HG03378 (cell line): ENCODE results near the gene UPF2.

Source experiments
- ATAC-seq: cut with Tn5 transposase; IDR thresholded peaks from one replicate; pipeline ENCODE4 v1.9.1; 2021; ENCODE audit warnings: mild to moderate bottlenecking, moderate library complexity; ENCODE audit not compliant: unreplicated experiment

UPF2 gene

DNA sequence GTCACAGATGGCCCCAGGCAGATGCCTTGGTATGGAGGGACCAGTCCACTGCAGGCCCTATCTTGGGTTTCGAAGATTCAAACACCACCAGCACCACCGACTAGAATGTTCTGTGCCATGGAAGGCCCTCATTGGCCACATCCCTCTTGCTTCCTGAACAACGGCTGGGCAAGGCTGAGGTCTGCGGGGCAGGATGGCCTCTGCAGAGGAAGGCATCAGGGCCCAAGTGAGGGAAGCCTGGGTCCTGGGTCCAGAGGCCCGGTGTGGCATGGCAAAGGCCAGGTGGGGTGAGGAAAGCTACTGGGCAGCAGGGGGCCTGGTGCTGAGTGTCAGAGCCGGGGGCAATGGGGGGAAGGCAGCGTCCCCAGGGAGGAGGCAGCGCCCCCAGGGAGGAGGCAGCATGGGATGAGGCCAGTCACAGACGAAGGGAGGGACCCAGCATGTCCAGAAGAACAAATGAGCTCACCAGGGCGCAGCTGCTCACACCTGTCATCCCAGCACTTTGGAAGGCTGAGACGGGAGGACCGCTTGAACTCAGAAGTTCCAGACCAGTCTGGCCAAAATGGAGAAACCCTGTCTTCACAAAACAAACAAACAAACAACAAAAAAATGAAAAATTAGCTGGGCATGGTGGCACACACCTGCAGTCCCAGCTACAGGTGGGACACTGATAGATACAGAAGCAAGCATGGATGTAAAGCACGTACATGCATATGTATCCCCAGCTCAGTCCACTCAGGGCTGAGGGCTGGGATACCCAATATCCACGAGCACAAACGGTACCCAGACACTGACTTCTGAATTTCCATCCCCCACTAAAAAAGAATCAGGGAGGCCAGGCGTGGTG is 155.0 kb downstream of the UPF2 start:
- no peak for ATAC-seq

DNA sequence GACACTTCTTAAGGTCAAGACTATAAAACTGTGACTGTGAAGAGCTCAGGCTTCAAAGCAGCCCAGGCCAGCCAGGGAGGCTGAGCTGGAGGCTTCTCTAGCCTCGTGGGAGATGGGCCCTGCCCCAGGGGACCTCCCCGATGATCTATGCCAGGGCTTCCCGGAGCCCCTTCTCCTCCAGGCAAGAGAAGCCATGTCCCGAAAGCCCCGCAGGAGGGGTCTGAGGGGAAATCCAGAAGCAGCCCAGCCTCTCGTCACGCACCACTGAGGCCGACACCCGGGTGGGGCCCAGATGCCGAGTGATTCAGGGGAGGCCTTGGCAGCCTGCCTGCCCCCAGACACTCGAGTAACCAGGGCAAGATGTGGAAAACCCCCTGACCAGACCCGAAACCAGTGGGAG is 155.8 kb downstream of the UPF2 start:
- ATAC-seq, result peak; percentile 63

DNA sequence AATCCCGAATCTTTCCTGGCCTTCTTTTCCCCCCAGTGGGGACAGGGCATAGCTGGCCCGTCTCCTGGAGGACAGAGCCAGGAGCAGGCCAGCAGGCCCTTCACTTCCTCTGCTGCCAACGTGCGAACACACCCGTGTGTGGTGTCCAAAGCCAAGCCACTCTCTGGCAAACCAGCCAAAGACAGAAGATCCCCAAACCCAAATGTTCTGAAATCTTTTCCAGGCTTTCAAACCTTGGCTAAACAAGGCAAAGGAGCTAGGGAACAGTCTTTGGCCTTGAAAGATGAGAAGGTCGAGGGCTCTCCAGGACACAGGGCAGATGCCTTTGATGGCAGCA is 156.5 kb downstream of the UPF2 start:
- ATAC-seq, result no peak

DNA sequence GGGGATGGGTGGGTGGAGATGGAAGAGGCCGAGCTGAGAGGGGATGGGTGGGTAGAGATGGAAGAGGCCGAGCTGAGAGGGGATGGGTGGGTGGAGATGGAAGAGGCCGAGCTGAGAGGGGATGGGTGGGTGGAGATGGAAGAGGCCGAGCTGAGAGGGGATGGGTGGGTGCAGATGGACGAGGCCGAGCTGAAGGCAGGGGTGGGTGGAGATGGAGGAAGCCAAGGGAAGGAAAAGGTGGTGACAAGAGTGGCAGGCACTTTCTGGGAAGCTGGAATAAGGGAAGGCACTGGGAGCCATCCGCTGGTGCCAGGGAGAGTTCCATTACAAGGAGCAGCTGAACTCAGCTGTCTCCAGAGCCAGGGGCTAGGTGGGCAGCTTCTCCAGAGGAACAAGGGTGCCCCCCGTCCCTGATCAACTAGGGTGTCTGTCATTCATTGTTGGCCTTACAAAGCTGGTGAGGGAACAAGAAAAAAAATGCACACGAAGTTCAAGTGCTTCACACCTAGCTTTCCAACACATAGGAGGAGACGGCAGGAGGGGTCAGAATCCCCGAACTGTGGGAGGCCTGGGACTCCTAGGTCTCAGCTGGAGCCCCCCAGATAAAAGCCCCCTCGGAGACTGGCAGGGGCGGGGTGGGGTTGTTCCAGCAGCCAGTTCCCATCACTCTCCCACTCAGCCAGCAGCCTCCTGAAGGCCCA is 157.0 kb downstream of the UPF2 start:
- no peak for ATAC-seq

DNA sequence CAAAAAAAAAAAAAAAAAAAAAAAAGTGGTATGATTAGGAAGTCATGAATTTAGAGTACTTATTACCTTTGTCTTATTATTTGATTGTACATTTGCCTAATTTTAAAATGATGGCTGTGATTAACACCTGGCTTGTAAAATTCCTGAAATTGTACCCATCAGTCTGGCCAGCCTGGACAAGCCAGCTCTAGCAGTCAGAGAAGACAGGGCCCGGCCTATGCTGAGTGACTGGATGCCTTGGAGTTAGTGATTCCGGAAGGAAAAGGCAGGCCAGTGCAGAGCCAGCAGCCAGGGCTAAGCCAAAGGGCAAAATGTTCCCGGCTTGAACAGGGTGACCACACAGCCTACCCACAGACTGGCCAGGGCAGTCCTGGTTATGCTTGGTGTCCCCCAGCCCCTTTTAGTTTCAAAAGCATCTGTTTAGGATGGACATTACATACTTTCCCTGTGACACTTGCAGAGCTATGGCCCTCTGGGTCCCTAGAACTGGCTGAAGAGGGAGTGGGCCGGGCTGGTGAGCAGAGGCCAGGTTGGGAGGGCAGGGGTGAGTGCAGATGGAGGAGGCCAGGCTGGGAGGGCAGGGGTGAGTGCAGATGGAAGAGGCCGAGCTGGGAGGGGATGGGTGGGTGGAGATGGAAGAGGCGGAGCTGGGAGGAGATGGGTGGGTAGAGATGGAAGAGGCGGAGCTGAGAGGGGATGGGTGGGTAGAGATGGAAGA is 157.7 kb downstream of the UPF2 start:
- no peak for ATAC-seq

DNA sequence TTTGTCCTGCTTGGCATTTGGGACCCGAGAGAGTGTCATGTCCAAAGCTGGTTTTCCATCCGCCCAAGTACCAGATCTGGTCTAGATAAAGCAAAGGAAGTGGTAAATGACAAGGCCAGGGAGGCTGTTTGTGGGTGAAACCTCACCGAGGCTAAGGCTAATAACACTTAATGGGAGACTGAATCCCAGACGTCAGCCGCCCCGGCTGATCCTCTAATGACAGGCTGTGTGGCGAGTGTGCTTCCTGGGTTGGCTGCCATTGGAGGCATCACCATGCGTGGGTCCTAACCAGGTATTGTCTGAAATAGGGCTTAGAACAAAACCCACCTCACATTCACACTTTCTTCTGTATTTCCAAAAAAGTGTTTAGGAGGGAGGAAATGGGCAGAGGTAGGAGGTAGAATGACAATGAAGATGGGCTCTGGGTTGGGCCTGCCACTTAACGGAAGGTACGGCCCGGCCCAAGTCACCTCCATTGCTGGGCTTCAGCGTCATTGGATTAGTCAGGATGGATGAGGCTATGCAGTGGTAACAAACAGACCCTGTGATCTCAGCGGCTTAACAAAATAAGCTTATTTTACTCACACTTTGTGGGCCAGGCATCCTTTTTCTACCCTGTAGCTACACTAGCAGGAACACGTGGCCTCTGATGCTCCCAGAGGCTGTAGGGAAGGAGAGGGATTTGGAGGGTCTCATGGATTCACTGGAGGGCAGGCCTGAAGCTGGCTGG is 159.8 kb downstream of the UPF2 start:
- no peak for ATAC-seq

DNA sequence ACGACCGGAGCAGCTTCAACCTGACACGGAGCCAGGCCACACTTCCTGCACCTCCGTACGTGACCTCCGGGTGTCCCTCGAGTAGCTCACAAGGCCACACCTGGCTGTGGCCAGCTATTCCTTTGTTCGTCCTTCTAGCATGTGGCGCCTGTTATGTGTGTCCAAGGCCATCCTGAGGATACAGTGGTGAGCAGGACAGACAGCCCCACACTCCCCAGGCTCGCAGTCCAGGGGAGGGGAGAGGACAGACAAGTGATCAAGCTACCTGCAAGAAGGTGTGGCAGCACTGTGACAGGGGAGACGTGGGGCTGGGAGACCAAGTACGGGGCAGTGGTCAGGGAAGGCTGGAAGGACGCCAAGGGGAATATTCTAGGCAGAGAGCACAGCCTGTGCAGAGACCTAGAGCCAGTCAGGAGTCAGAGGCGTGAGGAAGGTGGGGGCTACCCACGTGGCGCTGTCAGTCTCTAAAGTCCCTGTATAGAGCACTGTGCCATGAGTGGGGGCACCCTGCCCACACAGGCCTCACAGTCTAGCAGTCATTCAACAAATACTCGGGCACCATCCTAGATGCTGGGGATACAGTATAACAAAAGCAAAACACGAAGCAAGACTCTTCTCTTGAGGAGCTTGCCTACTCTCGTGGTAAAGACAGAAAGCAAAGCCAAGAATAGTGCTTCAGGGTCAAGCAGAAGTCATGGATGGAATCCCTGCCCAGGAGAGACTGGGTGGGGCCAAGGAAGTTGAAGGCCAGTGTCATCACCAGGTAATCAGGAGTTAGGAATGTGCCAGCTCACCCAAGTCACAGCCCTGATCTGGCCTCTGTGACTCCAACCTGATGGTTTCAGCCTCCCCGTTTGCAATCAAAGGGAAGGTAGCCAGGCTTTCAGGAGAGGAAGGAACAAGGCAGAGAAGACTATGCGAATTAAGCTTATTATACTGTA is 160.9 kb downstream of the UPF2 start:
- no peak for ATAC-seq

DNA sequence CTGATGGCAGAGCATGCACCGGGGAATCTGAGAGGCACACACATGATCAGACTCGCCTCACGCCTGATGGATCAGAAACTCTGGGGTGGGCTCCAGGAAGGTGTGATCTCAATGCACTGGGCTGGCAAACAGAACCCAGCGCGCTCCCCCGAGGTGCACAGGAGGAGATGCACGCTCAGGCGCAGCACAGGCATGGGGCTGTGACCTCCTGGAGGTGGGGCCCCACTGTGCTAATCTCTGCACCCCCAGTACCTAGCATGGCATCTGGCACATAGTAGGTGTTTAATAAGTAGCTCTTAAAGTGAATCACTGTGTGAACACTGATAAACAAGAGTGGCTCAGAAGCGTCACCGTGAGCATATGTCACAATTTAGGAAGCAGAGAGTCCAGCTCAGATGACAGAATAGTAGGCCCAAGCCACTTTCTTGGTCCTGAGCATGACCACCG is 161.6 kb downstream of the UPF2 start:
- ATAC-seq, result no peak

DNA sequence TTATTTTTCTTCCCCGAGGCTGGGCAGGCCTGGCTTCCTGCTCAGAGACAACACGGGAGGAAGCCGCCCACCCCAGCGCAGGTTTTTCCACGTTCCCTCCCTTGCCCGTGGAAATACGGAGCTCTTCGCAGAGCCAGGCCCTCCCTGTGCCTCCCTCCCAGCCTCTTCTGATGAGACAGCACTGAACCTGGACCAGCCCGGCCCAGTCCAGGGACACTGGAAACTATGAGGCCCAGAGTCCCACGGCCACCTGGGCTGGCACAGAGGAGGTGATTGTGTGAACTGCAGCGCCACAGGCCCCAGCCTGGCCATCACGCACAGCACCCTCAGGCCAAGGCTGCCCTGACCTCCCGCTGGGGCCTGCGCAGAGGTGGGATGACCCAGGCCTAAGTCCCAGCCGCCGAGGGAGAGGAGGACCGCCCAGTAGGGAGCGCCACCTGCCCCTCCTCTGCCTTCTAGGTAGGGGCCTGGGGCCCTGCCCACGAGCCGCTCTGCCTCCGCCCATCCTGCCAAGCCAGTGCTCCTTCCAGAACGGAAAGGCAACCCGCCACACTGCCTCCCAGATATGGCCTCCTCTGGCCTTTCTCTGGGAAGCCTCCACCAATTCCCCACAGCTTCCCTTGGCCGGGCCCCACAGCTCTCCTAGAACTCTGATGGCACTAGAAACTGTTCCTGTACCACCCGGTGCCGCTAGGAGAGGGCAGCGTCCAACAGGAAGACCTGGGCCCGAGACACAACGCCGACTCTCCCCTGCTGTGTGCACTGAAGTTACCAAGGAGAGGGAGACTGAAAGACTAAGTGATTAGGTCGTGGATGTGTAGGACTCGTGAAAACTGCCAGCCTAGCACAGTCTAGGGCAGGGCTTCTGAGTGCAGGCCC is 162.2 kb downstream of the UPF2 start:
- no peak for ATAC-seq

DNA sequence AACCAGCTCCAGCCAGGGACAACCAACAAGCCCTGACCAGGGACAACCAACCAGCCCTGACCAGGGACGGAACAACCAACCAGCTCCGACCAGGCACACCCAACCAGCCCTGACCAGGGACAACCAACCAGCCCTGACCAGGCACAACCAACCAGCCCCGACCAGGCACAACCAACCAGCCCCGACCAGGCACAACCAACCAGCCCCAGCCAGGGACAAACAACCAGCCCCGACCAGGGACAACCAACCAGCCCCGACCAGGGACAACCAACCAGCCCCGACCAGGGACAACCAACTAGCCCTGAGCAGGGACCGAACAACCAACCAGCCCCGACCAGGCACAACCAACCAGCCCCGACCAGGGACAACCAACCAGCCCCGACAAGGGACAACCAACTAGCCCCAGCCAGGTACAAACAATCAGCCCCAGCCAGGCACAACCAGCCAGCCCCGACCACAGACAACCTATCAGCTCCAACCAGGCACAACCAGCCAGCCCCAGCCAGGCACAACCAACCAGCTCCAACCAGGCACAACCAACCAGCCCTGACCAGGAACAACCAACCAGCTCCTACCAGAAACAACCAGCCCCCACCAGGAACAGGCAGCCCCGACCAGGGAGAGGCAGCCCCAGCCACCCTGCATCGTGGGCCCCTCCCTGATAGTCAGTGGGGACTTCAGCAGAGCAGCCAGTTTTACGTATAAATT is 163.1 kb downstream of the UPF2 start:
- ATAC-seq, result no peak

DNA sequence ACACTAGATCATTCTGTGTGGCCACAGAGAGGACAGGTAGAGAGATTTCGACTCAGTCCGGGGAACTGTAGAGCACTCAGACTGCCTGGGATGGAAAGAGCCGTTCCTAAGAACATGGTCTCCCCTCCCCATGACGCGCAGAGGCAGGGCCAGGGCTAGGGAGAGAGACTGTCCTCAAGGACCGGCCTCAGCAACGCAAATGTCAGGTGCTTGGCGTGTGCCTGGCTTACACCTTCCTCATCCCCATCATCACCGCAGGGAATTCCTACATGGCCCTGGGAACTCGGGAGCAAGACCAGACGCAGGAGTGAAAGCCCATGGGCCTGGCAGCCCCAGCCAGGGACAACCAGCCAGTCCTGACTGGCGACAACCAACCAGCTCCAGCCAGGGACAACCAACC is 163.8 kb downstream of the UPF2 start:
- ATAC-seq, result no peak

DNA sequence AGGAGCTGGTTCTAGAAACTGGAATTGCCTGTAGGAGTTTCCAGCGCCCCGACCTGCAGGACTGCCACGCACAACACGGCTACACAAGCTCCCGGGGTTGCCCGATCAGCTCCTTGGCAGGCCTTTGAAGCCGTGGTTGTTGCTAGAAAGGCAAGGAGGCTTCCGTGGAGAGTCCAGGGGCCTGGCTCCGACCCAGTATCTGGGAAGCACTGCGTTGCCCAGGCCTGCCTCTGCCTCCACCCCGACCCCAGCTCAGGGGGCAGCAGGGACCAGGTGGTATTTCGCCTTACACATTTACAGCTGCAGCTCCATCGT is 165.1 kb downstream of the UPF2 start:
- no peak for ATAC-seq

DNA sequence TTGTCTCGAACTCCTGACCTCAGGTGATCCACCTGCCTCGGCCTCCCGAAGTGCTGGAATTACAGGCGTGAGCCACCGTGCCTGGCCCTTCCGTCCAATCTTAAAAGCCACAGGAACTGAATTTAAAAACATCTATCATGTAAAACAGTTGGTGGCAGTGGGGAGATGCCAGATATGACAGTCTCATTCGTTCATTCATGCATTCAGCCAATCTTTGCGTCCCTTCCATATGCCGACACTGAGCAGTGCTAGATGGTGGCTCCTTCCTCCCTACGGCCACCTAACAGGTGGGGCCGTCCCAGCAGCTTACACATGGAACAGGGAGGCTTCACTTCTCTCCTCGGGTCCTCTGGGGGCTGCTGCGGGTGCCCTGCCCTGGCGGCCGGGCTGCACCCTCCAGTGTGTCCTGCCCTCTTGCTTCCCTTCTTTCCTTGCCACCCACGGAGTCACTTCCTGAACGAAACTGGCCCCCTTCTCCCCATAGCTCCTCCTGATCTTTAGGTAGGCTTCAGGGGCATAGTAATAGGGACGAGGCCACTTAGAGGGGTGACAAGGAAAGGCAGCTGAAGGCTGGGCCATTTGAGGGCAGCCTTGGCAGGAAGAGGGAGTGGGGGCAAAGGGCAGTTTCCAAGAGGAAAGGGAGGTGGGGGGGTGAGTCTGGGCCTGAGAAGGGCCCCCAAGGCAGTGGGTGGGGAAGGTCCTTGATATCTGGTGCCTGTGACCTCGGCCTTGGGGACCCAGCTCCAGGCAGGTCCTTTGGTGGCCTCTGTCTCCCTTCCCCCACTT is 165.6 kb downstream of the UPF2 start:
- no peak for ATAC-seq

DNA sequence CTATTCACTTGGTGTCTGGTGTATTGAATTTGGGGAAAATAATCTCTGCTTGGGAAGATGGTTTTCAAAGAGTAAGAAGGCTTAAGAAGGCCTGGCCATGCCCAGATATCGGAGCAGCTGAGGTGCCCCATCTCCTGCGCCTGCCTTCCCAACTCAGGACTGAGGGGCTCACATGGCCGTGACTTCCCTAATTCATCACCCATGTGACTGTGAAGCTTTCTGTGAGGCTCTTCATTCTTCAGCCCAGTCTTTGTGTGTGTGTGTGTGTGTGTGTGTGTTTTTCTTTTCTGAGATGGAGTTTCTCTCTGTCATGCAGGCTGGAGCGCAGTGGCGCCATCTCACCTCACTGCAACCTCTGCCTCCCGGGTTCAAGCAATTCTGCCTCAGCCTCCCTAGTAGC is 166.3 kb downstream of the UPF2 start:
- no peak for ATAC-seq

DNA sequence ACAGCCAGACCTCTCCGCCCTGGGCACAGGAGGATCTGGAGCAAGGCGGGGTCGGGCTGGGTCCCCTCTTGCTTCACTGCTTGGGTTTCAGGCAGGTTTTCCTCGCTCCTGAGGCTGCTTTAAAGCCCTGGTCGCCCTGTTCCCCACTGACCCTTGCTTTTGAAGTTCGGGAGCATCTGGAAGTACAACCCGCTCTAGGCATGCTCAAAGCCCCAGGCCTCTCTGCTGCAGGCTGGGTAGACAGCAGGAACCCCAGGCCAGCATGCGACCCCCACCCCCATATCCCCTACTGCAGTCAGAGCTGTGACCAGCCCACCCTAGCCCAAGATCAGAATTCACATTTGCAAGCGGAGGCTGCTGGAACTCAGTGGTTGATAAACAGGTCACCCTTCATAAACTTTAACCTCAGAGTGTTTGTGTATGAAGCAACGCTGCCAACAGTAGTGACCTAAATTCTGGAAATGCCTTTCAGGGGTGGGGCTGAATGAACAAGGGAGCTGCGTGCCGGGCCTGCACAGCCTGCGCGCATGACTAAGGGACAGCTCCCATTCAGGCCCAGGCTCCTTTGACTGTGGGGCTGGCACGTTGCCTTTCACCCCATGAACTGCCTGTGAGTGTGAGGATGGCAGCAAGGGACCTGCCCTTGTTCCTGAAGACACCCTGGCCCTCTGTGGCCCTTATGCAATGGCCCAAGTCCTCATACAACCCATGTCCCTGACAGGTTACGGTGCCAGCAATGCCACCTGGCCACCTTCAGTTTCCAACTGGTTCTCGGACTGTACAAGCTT is 166.9 kb downstream of the UPF2 start:
- no peak for ATAC-seq

DNA sequence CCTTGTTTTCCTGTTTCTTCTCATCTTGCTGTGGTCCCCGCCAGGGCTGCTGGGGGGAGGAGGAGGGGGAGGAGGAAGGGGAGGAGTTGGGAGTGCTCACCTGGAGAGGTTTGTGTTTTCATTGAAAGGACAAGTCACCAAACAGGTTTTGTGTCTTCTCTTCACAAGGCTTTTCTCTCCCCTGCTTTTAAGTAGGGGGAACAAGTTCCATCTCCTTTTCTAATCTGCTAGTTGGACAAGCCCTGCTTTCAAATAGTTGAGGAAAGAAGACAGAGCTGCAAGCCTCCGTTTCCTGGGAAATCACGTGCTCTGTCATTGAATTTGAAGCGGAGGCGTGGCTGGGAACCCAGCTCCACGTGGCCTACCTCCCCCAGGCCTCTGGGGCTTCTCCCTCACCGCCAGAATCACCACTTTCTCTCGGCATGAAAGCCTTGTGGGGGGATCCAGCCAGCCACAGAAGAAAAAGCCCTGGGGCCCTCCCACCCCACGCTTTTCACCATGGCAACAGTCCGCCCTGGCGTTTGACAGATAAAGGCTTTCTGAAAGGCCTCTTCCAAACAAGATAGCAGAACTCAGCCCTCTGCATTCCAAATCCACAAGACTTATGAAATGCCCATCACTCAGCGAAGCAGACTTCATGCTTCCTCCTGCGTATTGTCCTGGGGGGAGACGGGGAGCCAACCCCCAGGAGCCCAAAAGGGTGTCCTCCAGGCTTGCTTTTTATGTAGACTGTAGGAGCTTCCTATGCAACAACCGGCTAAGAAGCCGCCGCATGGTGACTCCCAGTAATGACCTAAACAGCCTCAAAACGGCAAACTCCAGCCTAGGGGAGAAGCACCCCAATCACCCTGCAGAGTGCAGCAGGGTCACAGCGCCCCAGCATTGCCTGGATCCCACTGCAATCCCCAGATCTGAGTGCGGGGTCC is 167.8 kb downstream of the UPF2 start:
- no peak for ATAC-seq
